NK-92 (cell line): Measurements from ENCODE around the gene SMARCA1.

Experiments used
- DNase-seq: peaks from one replicate; lab custom pipeline; 2025; ENCODE audit not compliant: unreplicated experiment; lab: John Stamatoyannopoulos, UW

Gene SMARCA1

DNA sequence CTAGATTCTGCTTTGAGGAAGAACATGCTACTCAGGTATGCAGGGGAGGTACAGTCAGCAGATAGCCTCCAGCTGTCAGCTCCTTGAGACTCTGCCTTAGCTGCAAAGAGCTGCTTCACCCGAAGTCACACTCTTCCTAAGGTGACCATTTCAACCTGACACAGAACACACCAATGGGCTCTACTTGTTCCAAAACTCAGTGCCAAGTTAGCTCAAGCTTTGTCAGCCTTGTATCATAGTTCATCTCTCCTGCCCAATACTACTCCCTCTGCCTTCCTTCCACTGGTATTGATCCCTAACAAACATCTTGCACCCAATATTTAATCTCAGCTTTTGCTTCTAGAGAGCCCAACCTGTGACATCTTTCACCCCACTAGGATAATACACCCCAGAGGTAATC is 7.8 kb upstream of the SMARCA1 start:
- no peak for DNase-seq

GRCh38 chrX:129530410-129530809 is 7.1 kb upstream of the SMARCA1 start:
- DNase-seq: no peak

- DNase-seq: no peak
Observed at GRCh38 chrX:129529685-129530281, 6.5 kb upstream of the SMARCA1 start.

DNA sequence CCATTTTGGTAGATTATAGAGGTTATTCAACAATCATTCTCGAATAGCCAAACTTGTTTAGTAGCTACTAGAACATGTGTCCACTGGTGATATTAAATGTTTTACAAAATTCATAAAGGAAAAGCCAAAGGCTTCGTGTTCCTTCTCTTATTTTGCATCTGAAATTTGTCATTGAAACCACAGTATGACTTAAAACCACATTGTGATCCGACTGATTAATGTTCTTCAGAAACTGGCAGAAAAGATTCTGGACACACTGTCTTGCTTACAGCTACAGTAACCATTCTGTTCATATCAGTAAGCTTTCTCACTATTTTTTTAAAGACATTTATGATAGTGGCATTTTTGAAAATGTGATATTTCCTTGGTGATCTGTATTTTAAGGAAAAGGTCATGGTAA is 2.6 kb upstream of the SMARCA1 start:
- no peak for DNase-seq

- no peak for DNase-seq
Observed at GRCh38 chrX:129525162-129525561, 1.9 kb upstream of the SMARCA1 start.

- DNase-seq: no peak
Observed at GRCh38 chrX:129524250-129524850, 1.1 kb upstream of the SMARCA1 start.

- DNase-seq: no peak
Observed at GRCh38 chrX:129522184-129523078, 859 bp downstream of the SMARCA1 start.

- no peak for DNase-seq
Observed at GRCh38 chrX:129520151-129520550, 3.1 kb downstream of the SMARCA1 start.

DNA sequence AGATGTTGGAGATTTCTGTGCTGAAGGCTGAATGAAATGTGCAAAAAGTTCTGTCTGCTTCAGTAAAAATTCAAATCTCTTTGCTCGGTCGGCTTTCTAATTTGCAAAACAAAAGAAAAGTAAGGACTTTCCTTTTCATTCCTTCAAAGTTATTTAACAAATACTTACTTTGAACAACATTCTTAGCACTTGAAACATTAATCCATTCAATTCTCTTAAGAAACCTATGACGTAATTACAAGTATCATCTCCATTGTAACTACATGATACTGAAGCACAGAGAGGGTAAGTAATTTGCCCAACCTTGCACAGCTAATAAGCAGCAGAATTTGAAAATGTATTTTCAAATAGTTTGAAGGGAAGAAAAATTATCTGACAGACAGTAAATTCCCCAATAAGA is 6.9 kb downstream of the SMARCA1 start:
- no peak for DNase-seq

GRCh38 chrX:129512409-129512808 is 10.9 kb downstream of the SMARCA1 start:
- DNase-seq: no peak

DNA sequence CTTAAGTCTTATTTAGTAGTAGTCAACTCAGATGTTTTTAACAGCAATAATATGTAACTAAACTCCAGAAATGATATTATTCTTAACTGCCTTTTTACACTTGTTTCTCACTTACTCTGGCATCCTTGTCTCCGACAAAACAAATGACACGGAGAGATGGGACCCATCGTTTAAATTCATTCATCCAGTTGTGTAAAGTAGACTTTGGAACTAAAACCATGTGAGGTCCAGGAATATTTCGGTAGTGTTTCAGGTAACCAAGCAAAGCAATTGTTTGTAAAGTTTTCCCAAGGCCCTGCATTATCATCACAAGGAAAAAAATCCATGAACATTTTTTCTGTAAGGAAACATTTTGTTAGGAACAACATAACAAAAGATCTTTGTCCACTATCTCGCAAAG is 11.6 kb downstream of the SMARCA1 start:
- DNase-seq: no peak

DNA sequence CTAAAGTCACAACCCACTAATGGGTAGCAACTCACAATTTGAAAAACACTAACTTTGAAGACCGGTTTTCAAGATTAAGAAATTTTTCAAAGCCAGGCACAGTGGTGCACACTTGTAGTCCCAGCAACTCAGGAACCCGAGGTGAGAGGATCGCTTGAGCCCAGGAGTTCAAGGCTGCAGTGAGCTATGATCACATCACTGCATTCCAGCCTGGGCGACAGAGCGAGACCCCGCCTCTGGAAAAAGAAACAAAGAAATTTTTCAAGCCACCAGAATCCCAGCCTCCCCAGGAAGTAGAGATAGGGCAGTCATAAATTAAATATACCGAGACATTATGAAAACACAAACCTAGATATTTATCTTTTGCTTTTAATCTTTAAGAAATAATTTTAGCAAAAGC is 13.0 kb downstream of the SMARCA1 start:
- no peak for DNase-seq

DNA sequence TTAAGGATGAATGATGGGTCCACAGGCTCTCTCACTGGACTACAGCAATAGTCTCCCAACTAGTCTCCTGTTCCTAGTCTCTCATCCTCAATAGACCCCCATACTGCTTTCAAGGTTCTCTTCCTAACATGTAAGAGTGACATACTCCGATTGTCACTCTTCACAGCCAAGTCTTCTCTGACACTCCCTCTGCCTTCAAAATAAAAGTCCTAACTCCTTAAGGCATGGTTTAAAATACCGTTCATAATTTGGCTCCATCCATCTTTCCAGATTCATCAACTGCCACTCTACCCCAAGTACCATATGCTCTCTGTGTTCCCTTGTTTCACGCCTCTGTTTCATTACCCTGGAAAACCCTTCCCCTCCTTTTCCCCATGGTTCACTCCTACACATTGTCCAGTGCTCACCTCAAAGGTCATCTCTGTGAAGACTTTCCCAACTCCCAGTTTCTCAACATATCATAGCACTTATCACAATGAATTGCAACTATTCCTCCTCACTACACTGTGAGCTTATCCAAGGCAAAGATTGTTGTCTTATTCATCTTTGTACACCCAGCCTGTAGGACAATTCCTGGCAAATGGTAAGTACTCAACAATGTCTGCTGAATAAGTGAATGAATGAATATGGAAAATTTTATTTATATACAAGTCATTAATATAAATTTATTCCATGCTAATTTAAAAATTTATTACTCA is 26.0 kb downstream of the SMARCA1 start:
- no peak for DNase-seq

DNA sequence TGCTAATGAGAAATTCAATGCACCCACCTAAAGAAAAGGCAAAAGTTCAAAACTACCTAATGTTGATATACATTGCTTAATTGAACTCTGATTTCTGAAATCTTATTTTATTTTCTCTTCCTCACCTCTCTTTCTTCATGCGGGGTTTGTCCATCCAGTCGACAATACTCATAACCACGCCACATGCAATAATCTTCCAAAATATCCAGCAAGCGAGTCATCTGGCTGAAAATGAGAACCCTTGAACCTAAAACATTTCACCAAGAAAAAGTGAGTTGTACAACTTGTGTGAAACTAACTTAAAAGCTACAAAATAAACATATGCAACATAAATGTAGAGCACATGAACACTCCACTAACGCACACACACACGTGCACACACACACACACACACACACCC is 26.7 kb downstream of the SMARCA1 start:
- no peak for DNase-seq

- DNase-seq: no peak
Observed at GRCh38 chrX:129495900-129496299, 27.4 kb downstream of the SMARCA1 start.

DNA sequence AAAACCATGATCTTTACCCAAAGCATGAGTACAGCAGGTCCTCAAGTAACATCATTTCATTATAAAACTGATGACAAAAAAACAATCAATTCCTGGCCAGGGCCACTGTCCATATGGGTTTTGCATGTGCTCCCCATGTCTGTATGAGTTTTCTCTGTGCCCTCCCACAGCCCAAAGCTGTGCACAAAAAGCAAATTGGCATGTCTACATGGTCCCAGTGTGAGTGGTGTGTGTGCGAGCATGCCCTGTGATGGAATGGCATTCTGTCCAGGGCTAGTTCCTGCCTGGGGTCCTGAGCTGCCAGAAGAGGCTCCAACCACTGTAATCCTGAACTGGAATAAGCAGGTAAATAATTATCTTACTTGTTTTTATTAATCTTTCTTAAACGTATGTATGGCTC is 28.4 kb downstream of the SMARCA1 start:
- DNase-seq: no peak

GRCh38 chrX:129493643-129494042 is 29.6 kb downstream of the SMARCA1 start:
- no peak for DNase-seq

DNA sequence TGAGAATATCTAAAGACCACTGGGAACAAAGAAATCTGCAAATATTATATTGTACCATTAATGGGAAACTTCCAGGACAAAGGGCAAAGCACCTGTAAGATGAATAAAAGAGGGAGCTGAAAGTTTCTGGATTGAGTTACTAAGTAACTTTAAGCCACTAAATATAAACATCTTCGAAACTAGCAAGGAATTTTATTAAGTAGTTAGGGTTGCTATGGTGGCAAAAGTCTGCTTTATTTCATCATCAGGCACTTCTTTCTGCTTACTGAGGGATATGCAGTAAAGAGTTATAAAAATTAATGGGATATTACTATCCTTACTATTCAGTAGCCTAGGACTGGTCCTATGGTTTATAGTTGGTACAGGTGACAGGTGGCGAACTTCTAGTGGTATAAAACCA is 33.0 kb downstream of the SMARCA1 start:
- DNase-seq: no peak

DNA sequence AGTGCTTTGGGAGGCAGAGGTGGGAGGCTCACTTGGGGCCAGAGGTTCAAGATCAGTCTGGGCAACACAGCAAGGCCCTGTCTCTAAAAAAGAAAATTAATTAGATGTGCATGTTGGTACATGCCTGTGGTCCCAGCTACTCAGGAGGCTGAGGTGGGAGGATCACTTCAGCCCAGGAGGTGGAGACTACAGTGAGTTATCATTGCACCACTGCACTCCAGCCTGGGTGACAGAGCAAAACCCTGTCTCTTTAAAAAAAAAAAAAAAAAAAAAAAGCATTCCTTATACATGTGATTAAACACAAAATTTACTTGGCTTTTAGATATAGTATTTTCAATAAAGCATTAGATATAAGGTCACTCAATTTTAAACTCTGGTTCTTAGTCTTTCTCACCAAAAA is 34.9 kb downstream of the SMARCA1 start:
- no peak for DNase-seq

DNA sequence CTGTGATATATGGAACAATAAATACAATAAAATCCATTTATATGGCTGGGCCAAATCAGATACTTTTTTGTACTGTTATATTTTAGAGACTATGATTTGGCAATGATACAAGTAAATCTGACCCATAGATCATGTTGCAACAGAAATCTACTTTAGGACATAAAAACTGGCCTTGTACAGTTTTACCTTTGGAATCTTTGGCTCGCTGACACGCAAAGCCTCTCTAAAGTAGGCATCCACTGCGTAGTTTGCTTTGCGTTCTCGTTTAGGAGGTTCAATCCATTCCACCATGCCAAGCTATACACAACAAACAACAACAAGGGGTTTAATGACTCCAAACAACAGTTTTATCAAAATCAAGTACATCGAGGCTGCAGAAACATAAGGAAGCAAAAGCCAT is 42.4 kb downstream of the SMARCA1 start:
- DNase-seq: no peak

GRCh38 chrX:129478516-129478915 is 44.8 kb downstream of the SMARCA1 start:
- DNase-seq: no peak

GRCh38 chrX:129472116-129472515 is 51.2 kb downstream of the SMARCA1 start:
- DNase-seq: no peak
